ENCODE results near the gene ANKRA2.

Gene ANKRA2, protein sequence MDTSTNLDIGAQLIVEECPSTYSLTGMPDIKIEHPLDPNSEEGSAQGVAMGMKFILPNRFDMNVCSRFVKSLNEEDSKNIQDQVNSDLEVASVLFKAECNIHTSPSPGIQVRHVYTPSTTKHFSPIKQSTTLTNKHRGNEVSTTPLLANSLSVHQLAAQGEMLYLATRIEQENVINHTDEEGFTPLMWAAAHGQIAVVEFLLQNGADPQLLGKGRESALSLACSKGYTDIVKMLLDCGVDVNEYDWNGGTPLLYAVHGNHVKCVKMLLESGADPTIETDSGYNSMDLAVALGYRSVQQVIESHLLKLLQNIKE

DNA sequence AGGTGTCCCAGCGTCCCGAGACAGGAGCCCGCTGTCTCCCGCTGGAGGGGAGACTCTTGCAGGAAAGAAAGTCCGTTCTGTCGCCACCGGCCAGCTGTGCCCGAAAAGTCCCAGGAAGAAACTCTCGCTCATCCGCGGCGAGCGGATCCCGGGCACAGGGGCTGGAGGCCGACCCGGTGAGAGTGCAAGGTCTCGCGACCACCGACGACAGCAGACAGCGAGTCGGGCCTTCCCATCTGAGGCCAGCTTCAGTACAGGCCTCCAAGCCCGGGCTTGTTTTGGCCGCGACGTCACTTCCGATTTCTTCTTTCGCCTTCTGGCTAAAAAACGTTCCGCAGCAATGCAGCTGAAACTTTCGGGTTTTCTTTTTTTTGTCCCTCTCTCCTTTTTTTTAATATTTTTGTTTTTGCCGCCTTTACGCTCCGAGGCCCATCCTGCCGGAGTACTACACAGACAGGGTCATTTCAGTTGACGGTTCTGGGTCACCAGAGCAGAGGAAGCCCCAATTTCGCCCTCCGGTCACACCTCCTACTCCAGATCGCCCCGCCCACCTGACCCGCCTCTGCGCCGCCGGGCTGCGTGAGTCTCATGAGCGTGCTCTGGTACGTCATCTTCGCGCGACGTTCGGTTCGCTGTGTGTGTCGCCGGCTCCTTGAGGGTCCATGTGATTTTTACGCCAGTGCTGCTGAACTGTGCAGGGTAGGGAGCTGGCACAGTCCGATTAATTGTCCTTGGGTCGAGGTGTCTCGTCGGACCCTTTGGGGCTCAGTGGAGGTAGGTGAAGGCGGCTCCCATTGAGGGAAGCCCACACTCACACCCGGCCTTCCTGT lies at the start of gene ANKRA2, which contains the start of gene UTP15:
Gene ANKRA2 (minus strand): TSS at position 501 of the 830 bp plus-strand sequence. CDS start 2,758 bp downstream, outside the sequence.
Gene UTP15 (plus strand): TSS at position 605 of the 830 bp plus-strand sequence. CDS start 1,602 bp downstream, outside the sequence.
- DNase-seq (ENCODE audit: low read depth, low spot score) = peak; percentile 98

DNA sequence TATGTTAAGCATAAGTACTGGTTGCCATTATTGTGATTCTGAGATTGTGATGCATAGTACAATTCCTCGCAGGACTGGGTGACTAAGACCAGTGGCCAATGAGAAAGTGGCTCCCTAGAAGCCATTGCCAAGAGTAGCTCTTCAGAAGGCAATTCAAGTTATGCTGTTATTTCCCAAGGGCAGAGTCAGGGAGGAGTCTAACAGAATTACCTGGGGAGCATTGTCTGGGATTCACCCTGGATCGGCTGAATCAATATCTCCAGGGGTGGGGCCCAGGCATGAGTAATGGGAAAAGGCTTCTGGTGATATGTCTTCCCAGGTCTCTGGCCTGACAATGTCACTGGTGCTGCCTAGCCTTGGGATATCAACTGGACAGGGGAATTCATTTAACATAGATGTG lies 49.6 kb upstream of the ANKRA2 start:
- DNase-seq (ENCODE audit: low read depth, low spot score) = no peak

DNA sequence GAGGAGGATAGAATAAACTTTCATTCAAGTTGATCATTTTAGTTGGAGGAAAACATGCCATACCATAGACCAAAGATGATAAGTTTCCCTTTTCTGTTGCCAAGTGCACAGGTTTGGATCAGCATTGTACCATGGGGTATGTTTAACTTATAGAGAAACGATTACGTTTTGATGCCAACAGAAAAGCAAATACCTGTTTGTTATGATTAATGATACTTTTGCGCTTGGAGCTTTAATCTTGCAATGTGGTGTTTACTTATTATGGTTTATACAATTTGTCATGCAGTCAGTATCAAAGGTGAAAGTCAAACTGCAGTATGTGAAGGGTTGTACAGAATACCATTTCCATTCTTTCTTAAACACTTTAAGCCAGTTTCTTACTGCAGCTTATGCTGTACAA lies 47.4 kb upstream of the ANKRA2 start:
- DNase-seq (ENCODE audit: low read depth, low spot score) = no peak

DNA sequence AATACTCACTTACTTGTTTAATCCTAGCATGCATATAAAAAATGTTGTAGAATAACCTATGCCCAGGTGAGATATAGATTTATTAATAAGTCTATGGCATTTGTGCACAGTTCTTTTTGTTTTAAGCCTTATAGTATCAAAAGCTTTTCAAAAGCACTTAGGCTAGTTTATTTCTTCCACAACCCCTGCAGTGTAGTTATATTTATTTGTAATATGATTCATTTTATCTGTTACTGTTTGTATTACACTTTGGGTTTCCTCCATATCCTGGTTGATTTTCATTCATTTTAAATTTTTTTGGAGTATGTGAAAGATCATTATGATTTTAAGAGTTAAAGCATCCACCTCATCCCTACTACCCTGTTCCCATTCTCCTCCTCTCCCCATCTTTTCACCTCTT lies 41.8 kb upstream of the ANKRA2 start:
- DNase-seq (ENCODE audit: low read depth, low spot score) = no peak

DNA sequence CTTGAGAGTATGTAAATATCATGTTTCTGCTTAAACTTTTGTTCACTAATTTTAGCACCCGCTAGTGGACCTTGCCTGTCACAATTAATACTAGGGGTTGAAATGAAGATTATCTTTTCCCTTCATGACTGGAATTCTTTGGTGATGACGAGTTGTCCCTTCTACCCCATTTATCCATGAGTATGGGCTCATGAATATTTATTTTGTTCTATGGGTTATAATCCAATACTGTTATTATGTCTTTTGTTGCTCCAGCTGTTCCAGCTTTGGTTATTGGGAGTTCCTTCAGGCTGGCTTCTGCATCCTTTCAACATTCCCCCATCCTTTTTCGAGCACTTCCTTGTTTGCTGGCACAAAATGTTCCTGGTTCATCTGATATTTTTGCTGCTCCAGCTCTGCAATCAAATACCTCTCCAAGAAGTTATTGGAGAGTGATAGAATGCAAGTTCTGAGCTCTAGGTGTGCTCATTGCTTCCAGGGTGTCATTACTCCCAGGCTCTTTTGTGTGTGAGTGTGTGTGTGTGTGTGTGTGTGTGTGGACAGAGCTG lies 40.8 kb upstream of the ANKRA2 start:
- DNase-seq (ENCODE audit: low read depth, low spot score) = no peak

DNA sequence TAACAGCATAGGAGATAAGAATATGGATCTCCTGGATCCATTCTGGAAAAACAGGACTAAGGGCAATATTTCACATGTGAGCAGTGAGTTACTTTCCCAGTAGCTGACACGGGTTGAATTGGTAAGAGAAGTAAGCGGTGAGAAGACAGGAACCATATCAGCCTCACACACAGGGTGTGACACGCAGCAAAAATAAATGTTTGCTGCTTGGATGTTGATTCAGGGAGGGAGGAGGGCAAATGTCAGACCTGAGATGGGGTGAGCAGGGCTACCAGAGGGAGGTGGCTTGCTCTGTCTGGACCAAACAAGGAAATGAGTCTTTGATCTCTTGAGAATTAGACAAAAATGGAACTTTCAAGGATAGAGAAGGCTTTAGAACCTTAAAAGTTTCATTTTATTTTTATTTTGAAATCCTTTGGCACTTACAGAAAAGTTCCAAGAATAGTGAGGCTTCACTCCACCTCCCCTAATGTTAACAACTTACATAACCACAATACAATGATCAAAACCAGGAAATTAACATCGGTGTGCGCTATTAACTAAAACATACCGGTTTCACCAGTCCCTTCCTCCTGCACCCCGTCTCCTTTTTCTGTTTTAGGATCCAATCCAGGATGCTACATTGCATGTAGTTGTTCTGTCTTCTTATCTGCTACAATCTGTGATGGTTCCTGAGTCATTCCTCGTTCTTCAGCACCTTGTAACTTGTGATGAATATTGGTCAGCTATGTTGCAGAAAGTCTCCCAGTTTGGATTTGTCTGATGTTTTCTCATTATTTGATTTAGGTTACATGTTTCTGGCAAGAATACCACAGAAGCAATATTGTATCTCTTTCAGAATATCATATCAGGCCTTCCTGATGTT lies 40.0 kb upstream of the ANKRA2 start:
- no peak for DNase-seq (ENCODE audit: low read depth, low spot score)

DNA sequence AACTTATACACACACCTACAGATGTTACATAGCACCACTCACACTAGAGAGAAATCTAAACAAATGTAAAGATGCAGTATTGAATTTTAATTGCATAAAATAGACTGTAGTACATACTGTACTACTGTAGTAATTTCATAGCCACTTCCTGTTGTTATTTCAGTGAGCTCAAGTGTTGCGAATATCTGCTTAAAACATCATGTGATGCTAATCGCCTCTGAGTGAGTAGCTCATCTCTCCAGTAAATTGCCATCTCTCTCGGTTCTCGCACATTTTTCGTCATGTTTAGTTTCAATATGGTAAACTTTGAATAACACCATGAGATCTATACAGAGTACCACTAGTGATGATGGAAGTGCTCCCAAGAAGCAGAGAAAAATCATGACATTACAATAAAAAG lies 38.6 kb upstream of the ANKRA2 start:
- DNase-seq (ENCODE audit: low read depth, low spot score) = no peak

DNA sequence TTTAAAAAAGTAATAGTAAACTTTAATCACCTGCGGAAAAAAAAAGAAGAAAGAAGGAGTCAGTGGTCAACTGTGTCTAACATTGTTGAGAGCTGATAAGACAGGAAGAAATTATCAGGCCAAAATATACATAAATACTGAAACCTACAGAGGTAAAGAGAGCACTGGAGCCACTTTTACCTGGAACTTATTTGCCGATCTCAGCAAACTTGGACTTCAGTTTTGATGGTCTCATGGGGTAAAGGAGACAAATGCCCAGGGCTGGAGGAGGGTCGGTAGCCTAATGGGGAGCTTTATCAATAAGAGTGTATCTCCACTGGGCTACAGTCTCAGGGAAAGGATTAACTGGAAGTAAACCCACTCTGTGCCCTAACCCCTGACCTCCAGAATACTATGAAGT lies 33.9 kb upstream of the ANKRA2 start:
- no peak for DNase-seq (ENCODE audit: low read depth, low spot score)

DNA sequence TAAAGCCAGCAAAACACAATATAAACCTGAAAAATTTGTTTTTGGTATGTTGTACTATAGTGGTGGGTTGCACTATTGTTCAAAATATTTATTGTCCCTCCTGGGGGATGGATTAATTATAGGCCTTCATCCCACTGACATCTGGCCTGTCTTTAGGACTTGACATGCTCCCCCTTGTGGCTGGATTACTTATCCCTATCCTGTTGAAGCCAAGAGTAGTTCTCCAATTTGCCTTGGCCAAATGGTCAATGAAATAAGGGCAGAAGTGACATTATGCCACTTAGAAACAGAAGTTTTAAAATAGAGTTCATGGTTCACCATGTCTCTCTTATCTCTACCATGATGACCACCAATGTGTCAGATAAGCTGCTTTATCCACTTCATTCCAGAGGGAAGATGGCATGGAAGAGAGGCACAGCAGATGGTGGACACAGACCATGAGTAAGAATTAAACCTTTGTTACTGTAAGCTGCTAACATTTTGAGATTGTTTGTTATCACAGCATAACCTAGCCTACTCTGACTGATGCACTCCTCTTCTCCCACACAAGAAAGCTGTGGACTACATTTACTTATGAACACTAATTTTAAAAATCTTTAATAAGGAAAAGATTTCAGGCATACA lies 31.4 kb upstream of the ANKRA2 start:
- DNase-seq (ENCODE audit: low read depth, low spot score) = no peak

DNA sequence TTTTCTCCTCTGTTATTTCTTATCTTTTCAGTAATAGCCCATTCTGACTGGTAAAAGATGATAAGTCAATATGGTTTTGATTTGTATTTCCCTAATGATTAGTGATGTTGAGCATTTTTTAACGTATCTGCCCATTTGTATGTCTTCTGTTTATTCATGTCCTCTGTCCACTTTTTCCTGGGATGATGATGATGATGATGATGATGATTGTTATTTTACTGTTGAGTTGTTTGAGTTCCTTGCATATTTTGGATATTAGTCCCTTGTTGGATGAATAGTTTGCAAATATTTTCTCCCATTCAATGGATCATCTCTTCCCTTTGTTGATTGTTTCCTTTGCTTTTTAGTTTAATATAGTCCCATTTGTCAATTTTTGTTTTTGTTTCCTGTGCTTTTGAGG lies 27.1 kb upstream of the ANKRA2 start:
- DNase-seq (ENCODE audit: low read depth, low spot score) = no peak

DNA sequence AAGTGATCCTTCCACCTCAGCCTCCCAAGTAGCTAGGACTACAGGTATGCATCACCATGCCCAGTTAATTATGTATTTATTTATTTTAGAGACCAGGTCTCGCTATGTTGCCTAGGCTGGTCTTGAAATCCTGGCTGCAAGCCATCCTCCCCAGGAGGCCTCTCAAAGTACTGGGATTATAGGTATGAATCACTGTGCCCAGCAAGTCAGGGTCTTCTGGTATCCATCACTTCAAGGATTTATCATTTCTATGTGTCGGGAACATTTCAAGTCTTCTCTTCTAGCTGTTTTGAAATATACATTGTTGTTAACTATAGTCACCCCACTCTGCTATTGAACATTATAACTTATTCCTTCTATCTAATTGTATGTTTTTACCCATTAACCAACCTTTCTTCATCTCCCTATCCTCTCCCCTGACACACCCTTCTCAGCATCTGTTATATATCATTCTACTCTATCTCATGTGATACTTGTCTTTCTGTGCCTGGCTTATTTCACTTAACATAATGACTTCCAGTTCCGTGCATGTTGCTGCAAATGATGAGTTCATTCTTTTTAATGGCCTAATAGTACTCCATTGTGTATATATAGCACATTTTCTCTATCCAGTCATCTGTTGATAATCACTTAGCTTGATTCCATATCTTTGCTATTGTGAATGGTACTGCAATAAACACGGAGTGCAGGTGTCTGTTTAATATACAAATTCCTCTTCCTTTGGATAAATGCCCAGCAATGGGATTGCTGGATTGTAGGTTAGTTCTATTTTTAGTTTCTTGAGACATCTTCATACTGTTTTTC lies 26.5 kb upstream of the ANKRA2 start:
- DNase-seq (ENCODE audit: low read depth, low spot score) = no peak

DNA sequence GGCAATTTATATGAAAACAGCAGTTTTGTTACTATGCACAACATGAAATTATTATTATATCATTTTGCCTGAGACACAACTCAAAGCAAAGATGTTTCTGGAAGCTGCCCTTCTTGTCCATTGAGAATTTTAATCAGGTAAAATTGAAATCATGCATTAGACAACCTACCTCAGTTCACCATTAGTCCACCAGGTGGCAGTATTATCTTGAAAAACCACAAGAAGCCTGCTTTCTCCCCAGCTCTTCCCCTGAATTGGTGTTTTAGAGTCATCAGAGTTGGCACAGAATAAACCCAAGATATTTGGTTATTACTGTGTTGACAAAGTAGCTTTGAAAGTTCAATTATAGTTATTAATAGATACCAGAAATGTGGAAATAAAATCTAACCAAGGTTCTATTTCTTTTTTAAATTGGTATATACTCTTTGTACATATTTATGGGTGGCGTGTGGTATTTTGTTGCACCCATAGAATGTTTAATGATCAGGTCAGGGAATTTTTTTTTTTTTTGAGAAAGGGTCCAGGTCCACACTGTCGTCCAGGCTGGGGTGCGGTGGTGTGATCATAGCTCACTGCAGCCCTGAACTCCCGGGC lies 25.8 kb upstream of the ANKRA2 start:
- peak; percentile 28 for DNase-seq (ENCODE audit: low read depth, low spot score)

DNA sequence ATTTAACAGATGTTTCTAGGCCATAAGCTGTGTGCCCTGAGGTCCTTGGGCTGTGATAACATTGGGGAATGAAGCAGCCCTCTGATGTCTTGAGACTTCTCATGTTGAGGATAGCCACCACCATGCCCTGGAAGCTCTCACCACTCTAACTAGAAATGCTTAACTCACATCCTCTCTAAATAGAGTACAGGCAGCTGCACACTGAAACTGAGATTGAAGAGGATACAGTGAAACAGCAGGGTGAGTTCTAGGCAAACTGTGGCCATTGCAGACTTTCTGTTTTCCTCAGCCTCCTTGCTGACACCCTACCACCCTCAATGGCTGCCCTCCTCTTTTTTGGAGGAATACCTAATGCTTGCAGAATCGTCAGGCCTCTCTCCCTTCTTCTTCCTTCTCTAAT lies 22.5 kb upstream of the ANKRA2 start:
- DNase-seq (ENCODE audit: low read depth, low spot score) = no peak

DNA sequence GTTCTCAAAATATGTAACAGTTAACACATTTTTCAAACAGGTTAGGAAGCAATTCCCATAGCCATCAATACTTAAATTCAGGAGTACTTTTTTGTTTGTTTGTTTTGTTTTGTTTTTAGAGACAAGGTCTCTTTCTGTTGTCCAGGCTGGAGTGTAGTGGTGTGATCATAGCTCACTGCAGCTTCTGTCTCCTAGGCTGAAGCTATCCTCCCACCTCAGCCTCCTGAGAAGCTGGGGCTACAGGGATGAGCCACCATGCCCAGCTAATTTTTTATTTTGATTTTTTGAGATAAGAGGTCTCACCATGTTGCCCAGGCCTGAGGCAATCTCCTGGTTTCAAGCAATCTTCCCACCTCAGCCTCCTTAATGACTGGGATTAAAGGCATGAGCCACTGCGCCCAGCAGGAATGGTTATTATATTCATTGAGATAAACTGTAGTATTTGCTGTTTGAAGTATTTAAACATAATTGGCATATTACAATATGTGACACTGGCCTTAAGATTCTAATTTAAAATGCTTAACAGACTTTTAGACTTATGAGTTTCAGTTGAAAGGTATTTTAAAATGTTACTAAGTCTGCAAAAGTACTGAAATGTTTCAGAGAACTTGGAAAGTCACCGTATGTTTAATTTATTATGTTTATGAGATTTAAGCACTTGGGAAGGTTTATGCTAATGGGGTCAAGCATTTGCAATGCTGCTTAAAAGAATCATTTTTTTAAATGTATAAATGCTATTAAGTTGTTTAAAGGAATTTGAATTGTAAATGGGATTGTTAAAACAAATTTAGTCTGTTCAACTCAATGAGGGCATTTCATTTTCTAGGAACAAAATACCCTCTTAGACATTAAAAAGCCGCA lies 17.1 kb upstream of the ANKRA2 start:
- DNase-seq (ENCODE audit: low read depth, low spot score) = no peak

DNA sequence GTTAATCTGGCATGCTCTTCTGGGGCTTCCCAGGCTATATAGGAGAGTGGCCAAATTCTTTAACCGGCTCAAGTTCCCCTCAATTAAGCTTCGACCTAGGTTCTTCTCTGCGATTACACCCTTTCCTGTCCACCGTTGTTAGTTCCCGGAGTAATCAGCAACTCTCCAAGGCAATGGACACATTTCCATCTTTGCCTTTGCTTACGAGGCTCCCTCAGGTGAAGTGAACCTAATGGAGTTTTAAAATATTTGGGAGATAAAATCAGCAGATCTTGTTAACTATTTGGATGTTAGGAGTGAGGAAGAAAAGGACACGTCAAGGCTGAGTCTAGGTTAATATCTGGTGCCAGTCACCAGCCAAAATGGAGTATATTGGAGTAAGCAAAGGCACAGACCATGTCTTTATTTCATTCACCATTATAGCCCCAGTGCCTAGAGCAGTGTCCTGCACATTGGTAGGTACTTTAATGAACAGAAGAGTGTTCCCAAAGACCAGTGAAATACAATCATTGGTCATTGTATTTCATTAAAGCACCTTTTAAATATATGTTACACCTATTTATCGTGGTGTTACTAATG lies 619 bp upstream of the ANKRA2 start:
- no peak for DNase-seq (ENCODE audit: low read depth, low spot score)

DNA sequence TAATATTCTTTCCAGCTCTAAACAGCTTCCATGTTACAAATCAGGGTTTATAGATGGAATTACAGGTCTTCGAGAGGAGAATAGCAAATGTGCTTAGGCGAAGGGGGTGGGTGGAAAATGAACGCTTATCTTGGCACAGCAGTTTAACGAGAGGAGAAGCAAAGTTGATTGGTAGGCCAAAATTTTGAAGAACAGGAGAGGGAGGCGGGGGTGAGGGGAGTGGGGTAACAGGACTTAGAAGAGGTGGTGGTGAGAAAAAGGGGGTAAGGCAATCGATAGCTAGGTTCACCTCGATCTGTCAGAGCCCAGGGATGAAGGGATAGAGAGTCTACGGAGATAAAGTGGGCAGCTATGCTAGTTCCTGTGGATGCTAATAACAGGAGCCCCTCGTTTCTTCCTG lies 764 bp downstream of the ANKRA2 start:
- DNase-seq (ENCODE audit: low read depth, low spot score) = no peak

DNA sequence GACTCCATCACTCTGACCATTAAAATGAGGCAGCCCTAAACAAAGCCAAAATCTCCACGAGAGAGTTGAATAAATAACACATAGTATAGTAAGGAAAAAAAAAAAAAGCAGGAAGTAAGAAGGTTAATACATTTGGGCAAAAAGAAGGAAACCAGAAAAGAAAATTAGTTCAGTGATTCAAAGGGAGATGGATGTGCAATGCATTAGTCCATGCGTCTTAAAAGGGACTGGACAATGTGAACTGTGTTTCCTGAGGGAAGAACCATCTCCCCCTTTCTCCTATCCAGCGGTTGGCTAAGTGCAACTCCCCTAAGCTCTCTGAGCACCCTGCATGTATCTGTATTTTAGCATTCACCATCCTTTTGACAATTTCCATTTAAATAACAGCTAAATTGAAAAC lies 1.4 kb downstream of the ANKRA2 start:
- no peak for DNase-seq (ENCODE audit: low read depth, low spot score)

DNA sequence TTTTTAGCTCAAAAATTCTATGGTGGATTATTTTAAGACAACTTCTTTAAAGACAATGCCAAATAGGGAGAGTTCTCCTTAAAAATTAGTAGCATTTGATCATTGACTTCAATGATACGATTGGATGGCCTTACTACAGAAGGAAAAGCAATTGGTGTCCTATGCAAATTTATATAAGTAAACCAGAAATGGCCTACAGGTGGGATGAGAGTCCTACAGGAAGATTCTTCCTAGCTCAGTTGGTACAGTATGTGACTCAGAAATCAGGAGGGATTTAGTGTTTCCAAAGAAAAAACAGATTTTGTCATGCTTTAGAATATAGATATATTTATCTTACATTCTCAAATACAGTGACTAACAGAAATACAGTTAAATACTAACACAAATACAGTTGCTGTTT lies 6.5 kb downstream of the ANKRA2 start:
- no peak for DNase-seq (ENCODE audit: low read depth, low spot score)

DNA sequence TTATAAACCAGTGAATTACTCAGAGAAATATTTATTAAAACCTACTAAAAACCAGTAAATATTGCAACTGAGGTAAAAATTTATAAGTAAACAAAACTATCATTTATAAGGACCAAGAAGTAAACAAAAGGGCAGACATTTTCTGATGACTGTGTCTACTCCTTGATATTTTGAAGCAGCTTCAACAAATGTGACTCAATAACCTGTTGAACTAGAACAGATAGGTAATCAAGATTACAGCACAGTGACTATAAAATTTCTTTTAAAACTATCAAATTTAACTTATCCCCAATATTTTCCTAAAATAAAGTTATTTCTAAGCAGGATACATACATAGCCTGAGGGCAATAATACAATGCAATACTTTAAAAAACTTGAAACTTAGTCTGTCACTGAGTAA lies 12.8 kb downstream of the ANKRA2 start:
- DNase-seq (ENCODE audit: low read depth, low spot score) = no peak
